Non-pigmented ciliary epithelial cell (primary cell): ENCODE results near the gene SPNS3.

Experiments used
- DNase-seq: peaks from one replicate; pipeline ENCODE4 v3.0.0-alpha.2; 2010; ENCODE audit warnings: low read depth

The SPNS3 gene

DNA sequence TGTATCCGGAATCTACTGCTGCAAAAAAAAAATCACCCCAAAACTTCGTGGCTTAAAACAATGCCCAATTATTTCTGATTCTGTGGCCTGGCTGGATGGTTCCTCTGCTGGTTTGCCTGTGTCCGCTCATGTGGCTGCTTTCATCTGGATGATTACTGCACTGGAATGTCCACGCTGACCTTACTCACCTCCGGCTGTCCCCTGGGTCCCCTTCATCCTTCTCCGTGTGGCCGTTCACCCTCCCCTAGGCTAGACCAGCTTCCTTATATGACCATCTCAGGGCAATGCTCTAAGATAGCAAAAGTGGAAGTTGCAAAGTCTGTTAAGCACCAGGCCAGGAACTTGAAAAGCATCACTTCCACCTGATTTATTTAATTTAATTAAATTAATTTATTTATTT lies 33.5 kb downstream of the SPNS3 start:
- no peak for DNase-seq

DNA sequence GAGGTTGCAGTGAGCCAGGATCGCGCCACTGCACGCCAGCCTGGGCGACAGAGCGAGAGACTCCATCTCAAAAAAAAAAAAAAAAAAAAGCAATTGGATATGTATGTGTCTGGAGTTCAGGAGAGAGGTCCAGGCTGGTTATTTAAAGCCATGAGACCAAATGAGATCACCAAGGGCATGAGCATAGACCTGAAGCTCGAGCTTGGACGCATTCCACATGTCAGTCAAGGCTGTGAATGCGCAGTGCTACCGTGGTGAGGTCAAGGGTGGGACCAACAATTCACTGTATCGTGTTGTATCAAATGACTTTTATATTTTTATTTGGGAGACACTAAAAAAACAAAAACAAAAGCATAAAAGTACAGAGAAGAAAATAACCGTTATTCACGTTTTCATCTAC lies 35.8 kb downstream of the SPNS3 start:
- DNase-seq = no peak

DNA sequence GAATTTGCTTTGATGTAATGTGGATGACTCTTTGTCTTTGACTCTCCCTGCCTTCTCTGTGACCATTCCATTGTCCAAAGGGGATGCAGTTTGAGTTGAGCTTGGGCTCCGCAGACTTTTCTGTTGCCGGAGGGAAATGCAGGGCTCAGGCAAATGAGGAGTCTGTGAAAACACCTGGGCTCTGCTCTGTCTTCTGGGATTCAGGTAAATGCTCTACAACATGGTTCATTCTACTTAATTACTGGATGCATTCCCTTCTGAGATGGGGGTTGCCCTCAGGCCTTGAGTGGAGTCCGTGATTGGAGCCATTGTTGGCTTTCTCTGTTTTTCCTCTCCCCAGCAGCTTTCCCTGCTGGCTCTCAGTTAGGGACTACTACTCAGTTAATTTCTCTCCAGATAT lies 38.5 kb downstream of the SPNS3 start:
- DNase-seq = no peak

DNA sequence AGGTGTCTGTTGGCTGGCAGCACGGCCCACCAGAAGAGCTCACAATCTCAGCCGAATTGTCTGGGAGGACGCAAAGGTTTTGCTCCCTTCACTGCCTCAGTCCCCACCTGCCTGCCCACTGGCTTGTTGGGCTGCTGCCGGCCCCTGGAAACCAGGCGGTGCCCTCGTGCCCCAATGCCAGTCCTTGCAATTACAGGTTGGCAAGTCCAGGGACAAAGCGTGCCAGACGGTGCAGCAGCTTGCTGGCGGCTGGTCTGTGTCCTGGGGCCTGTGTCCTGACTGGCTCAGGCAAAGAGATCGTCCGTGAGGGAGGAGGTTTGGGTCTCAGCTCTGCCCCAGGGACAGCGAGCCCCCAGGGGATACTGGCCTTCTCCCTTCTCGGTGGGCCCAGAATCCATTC lies 40.4 kb downstream of the SPNS3 start:
- no peak for DNase-seq

DNA sequence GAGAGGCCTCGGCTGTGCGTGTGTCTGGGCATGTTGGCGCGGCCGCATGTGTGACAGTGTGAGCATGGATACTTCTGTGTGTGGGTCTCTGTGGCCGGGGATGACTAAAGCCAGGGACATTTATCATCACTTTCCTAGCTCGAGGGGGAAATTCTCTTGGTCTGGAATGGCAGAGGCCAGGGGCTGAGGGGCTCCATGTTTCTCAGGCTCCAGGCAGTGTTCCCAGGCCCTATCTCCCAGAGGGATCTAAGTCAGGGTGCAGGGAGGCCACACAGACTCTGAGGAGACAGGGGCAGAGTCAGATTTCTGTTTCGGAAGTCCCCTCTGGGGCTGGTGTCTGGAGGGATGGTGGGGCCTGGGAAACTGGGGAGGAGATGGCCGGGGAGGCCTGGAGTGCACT lies 41.3 kb downstream of the SPNS3 start:
- no peak for DNase-seq

DNA sequence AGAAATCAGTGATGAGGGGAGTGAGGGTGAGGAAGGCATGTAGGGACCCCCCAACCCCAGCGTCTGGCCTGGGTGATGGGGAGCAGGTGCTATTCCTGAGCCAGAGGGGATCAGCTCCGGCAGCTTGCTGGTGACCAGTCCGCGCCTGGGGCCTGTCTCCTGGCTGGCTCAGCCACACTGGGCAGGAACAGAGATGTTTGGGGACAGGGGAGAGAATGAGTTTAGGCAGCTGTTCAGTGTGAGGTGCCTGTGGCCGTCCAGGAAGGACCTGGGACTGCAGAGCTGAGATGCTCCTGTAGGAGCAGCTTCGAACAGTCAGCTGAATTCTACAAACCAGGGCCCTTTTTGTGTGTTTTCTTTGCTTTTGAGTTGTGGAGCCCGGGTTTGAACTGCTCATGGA lies 41.7 kb downstream of the SPNS3 start:
- DNase-seq = no peak

- no peak for DNase-seq
Observed at GRCh38 chr17:4476017-4476416, 42.3 kb downstream of the SPNS3 start.

DNA sequence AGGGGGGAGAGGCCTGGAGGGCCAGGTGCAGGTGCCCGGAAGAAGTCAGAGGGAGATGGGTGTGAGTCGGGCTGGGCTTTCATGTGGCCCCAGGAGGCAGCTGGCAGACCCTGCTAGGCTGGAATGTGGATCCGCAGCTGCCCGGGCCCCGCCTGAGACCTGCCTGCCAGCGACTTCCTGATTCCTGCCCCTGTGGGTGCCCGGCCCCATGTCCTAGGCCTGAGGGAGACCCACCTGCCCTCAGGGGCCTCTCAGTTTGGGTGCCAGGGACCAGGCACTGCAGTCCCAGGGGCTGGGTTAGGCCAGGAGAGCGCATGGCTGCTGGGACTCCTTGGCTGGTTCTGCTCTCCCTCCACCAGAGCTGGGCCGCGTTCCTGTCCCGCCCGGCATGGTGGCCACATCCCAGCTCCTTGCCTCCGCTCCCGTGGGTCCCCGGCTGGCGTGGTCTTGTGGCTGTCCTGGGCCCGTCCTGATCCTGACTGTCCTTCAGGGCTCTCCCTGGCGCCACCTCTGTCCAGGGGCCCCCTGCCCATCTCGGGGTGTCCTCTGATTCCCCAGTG lies 42.9 kb downstream of the SPNS3 start:
- no peak for DNase-seq

DNA sequence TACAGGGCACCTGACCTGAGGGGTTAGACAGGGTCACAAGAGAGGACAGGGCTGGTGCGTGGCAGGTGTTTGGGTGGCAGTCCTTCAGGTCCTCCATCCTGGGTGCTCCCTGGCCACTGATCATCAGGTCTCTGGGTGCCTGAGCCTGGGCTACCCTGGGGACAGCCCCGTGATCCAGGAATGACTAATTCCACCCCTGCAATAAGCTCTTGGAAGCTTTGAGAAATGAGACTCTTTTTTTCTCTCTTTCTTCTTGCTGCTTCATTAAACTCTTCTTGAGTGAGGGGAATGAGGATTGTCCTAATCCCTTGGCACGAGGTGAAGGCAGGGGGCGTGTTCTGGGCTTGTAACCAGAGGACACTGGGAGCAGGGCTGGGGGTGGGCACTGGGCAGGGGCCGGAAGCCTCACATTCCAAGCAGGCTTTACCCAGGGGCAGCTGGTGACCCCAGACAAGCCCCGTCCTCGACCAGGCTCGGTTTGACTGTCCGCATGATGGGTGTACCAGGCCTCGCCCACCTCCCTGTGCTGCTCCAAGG lies 43.6 kb downstream of the SPNS3 start:
- DNase-seq = no peak

DNA sequence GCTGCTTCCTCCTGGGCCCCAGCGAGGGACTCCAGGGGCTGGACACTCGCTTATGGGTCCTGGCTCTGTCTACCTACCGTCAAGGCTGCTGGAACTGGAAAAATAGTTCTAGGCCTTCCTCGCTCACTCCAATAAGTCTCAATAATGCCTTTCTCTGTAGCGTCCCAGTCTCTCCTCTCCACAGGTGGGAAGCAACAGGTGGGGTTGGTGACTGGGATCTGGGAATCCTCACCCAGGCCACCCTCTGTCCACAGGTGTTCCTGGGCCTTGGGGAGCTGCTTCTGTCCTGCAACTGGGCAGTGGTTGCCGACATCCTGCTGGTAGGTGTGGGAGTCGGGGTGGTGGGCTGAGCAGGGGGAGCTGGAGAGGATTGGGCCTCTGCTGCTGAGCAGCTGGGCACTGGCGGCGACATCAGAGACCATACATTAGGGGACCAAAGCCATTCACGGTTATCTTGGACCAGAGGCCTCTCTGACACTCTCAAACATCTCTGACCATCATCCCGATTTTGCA lies 44.6 kb downstream of the SPNS3 start:
- DNase-seq = no peak

DNA sequence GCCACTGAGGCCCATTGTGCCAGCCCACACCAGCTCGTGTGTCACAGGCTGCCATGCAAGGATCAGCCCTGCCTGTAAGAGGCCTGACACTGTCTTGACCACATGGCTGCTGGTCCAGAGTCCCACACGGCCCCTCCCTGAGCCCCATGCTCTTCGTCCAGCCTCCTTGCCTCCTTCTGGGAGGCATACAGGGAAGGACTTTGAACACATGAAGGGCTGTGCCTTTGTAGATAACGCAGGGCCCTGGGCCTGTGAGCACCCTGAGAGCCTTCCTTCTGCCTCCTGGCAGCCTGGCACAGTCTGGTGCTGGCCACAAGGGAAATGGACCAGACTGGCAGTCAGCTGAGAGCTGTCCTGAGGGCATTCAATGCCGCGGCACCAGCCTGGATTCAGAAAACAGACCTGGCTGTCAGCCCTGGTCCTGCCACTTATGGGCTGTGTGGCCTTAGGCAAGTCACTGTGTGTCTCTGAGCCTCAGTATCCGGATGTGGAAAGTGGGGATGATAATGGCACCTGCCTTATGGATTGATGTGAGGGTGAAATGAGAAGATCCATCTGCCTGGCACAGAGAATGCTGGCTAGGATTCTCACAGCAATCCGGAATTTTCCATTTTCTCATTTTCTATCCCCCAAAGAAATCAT lies 45.7 kb downstream of the SPNS3 start:
- no peak for DNase-seq

GRCh38 chr17:4479982-4480751 lies 46.4 kb downstream of the SPNS3 start:
- DNase-seq = no peak

- DNase-seq = no peak
Observed at GRCh38 chr17:4480929-4481898, 47.5 kb downstream of the SPNS3 start.

DNA sequence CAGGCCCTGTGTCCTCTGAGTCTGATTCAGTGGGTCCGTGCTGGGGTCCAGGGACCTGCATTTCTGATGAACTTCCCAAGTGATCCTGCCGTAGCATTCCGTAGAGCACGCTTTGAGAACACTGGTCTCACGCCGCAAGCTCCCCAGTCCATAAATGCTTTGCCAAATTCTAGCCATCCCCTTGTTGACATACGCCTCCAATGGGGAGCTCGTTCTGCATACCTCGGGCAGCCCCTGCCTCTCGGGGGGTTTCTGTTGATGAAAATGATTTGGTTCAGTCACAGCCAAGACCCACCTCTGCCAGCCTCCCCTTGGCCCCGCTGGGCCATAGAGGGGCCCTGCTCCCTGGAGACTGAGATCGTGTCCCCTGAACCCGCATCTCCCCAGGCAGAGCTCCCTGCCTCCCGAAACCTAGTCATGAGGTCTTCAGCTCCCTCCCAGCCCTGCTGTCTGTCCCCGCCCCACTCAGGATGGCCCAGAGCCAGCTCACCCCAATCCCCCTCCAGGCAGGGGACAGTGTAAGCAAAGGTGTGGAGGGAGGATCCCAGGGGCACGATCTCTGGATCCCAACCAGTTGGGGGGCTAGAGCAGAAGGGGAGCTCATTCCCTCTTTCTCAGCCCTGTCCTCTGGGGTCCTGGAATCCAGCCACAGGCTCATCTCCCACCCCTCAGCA lies 48.7 kb downstream of the SPNS3 start:
- DNase-seq = no peak

- DNase-seq = no peak
Observed at GRCh38 chr17:4483012-4483840, 49.5 kb downstream of the SPNS3 start.

DNA sequence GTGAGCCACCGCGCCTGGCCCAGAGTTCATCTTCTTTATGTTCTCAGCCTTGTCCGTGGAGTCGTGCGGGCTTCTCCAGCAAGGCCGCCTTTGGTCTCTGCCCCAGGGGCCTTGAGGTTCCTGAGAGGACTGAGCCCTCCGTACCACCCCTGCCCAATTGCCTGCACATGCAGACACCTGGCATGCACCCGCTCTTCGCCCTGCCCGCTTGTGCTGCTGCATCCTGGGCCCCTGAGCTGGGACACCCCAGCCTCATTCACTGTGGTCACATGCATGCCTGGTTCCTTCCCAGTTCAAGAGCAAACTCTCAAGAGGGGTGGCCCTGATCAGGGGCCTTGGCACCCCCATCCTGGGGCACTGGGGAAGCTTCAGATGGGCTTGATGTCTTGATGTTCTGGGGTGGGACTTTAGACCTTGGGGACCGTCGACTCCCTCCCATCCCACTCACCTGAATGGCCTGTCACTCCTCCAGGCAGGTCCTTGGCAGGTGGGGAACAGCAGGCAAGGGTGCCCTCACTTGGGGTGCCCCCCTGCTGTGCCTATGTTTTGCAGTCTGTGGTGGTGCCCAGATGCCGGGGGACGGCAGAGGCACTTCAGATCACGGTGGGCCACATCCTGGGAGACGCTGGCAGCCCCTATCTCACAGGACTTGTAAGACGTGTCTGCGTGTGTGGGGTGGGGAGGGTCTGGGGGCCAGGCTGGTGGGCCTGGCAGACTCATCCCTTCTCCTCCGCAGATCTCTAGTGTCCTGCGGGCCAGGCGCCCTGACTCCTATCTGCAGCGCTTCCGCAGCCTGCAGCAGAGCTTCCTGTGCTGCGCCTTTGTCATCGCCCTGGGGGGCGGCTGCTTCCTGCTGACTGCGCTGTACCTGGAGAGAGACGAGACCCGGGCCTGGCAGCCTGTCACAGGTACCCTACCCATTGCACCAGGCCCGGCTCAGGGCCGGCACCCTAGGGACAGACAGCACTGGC lies 52.2 kb downstream of the SPNS3 start:
- DNase-seq = no peak

DNA sequence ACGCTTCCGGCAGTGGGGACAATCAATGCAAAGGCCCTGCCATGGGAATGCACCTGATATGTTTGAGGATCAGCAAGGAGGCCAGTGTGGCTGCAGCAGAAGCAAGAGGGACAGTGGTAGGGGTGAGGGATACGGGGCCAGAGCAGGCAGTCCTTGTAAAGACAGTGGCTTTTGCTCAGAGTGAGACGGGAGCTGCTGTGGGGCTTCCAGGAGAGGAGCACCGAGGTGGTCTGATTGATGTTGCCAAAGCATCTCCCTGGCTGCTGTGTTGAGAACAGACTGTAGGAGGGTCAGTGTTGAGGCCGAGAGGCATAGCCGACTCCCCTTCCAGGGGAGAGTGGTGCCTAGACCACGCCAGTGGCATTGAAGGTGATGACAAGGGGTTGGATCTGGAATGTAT lies 53.6 kb downstream of the SPNS3 start:
- no peak for DNase-seq

DNA sequence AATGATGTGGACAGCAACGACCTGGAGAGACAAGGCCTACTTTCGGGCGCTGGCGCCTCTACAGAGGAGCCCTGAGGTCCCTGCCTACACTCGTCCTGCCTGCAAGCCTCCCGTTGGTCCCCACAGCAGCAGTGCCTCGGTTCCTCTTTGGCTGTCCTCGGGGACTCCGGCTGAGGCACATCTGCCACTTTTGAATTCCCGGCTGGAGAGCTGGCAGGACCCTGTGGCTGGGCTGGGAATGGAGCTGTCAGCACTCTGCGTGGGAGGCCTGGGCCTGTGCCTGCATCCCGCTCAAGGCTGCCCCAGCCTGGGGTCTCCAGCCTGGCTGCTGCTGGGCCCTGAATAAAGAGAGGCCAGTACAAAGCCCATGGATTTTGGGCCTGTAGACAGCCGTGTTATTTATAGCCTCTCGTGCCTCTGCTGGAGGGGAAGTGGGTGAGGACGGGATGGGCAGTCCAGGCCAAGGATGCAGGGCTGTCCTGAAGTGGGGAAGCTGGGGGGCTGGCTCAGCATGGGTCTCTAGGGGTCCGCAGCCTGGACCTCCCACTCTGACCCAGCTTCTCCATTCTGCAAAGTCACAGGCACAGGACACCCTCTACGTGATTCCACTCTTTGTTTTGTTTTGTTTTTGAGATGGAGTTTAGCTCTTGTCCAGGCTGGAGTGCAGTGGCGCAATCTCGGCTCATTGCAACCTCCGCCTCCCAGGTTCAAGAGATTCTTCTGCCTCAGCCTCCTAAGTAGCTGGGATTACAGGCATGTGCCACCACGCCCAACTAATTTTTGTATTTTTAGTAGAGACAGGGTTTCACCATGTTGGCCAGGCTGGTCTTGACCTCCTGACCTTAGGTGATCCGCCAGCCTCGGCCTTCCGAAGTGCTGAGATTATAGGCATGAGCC lies 54.3 kb downstream of the SPNS3 start:
- no peak for DNase-seq
